DMS53 (cell line): ENCODE measurements around the gene TM4SF4.

ENCODE experiments used
- DNase-seq: peaks from one replicate; lab custom pipeline; 2025; lab: John Stamatoyannopoulos, UW

The TM4SF4 gene

DNA sequence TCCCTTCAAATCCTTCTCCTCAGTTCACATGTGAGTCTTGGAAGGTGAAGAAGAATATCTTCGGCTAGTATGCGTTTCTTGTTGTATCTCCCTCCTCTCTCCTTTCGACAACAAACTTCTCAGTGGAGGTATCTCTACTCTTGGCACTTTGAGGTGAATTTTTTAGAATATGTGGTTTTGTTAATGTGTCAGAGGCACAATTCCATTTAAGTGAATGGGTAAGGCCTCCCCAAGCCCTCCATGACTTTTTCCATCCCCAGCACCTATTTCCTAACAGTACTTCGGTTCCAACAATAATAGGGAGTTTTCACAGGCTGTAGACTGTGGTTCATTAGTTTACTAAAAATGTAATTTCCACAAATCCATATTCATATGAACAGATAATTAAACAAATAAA, 74.2 kb downstream of the TM4SF4 start:
- no peak for DNase-seq

- no peak for DNase-seq
These were observed 77.0 kb downstream of the TM4SF4 start for GRCh38 chr3:149551500-149551899.

GRCh38 chr3:149552700-149553099, 78.2 kb downstream of the TM4SF4 start:
- no peak for DNase-seq
